Ishikawa (cell line): ENCODE results near the gene GCH1.

ENCODE experiments used
- CEBPB ChIP-seq: IDR thresholded peaks from 2 replicates; pipeline ENCODE4 v1.6.1; 2012
- CREB1 ChIP-seq: IDR thresholded peaks from 2 replicates; pipeline ENCODE4 v1.6.1; 2012; ENCODE audit warnings: low read depth
- EGR1 ChIP-seq: IDR thresholded peaks from 2 replicates; pipeline ENCODE4 v1.6.1; 2012
- EP300 ChIP-seq: IDR thresholded peaks from 2 replicates; pipeline ENCODE4 v1.6.1; 2012; ENCODE audit warnings: borderline replicate concordance
- FOXM1 ChIP-seq: IDR thresholded peaks from 2 replicates; pipeline ENCODE4 v1.6.1; 2012; ENCODE audit warnings: low read depth, borderline replicate concordance
- NFIC ChIP-seq: IDR thresholded peaks from 2 replicates; pipeline ENCODE4 v1.6.1; 2012
- RAD21 ChIP-seq: IDR thresholded peaks from 2 replicates; pipeline ENCODE4 v1.6.1; 2012; ENCODE audit warnings: low read depth
- TAF1 ChIP-seq: IDR thresholded peaks from 2 replicates; pipeline ENCODE4 v1.6.1; 2012; ENCODE audit warnings: low read depth, mild to moderate bottlenecking
- TCF12 ChIP-seq: IDR thresholded peaks from 2 replicates; pipeline ENCODE4 v1.6.1; 2012; ENCODE audit warnings: low read depth
- TEAD4 ChIP-seq: IDR thresholded peaks from 2 replicates; pipeline ENCODE4 v1.6.1; 2012
- YY1 ChIP-seq: IDR thresholded peaks from 2 replicates; pipeline ENCODE4 v1.6.1; 2012; ENCODE audit warnings: low read depth
- ZBTB7A ChIP-seq: IDR thresholded peaks from 2 replicates; pipeline ENCODE4 v1.6.1; 2012; ENCODE audit warnings: low read depth
- TF ChIP-seq, protein P1 (sequence below): IDR thresholded peaks from 2 replicates; pipeline ENCODE4 v1.6.1; 2012
- TF ChIP-seq, protein P2 (sequence below): IDR thresholded peaks from 2 replicates; pipeline ENCODE4 v1.6.1; 2012; ENCODE audit warnings: low read depth, mild to moderate bottlenecking
- TF ChIP-seq, protein P3 (sequence below): IDR thresholded peaks from 2 replicates; pipeline ENCODE4 v1.6.1; 2012

GCH1 gene

DNA sequence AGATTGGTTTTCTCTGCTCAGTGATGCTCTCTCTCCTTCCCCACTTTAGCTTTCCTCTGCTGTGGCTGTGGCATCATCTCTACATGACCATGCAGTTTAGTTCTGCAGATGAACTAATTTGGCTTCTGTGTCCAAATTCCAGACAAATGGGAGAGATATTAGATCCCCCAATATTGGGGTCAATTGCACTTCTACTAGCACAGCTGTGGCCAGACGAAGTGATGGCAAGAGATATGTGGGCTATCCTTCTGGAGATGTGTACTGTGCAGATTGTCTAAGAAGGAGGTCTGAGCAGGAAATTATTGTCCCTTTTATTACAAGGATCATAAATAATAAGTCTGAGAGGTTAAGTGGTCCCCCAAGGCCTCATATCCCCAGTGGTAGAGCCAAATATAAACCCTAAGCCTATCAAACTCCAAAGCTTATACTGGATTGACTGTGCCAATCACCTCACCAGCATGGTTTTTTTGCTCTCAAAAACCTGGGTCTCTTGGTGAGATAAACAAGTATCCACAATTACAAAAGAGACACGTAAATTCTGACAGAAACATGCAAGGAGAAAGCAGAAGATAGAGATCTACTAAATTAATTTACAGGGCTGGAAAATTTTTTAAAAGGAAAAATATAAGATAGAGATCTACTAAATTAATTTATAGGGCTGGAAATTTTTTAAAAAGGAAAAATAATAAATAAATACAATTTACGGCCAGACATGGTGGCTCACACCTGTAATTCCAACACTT, 29.1 kb upstream of the GCH1 start:
- TF ChIP-seq ZBTB7A (no peak), FOXM1 (no peak), CREB1 (no peak), YY1 (no peak)
- TF ChIP-seq, protein P1, sequence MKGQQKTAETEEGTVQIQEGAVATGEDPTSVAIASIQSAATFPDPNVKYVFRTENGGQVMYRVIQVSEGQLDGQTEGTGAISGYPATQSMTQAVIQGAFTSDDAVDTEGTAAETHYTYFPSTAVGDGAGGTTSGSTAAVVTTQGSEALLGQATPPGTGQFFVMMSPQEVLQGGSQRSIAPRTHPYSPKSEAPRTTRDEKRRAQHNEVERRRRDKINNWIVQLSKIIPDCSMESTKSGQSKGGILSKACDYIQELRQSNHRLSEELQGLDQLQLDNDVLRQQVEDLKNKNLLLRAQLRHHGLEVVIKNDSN, result no peak

DNA sequence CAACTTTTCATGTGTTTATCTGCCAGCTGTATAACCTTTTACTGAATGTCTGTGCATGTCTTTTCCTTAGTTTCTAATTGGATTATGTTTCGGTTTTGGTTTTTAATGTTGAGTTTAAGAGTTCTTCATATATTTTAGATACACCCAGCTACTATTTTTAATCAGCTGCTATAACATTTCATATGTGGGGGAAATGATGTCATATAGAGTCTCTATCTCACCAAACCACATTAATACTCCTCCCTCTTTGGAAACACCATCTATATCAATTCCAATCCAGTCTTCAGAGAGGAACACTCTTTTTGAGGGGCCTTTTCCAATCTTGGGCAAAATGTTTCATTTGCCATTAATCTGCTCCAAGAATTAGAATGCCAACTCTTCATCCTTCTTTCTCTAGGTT, 28.5 kb upstream of the GCH1 start:
- no peak for TF ChIP-seq TEAD4

DNA sequence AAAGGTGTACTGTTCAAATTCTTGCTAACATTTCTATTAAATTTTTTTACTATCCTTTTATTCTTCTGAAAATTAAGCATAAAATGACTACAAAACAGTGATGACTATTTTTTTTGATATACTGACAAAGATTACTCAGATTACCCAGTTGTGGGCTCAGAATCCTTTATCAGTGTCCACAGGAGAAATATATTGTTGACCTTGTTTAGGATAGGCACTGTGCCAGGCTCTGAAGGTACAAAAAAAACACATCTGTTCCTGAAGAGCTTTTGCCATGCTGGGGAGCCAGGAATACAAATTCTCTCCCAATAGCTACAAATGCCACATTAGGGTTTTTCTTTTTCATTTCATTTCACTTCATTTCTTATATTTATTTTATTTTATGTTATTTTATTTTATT, 26.9 kb upstream of the GCH1 start:
- TF ChIP-seq, protein P2, sequence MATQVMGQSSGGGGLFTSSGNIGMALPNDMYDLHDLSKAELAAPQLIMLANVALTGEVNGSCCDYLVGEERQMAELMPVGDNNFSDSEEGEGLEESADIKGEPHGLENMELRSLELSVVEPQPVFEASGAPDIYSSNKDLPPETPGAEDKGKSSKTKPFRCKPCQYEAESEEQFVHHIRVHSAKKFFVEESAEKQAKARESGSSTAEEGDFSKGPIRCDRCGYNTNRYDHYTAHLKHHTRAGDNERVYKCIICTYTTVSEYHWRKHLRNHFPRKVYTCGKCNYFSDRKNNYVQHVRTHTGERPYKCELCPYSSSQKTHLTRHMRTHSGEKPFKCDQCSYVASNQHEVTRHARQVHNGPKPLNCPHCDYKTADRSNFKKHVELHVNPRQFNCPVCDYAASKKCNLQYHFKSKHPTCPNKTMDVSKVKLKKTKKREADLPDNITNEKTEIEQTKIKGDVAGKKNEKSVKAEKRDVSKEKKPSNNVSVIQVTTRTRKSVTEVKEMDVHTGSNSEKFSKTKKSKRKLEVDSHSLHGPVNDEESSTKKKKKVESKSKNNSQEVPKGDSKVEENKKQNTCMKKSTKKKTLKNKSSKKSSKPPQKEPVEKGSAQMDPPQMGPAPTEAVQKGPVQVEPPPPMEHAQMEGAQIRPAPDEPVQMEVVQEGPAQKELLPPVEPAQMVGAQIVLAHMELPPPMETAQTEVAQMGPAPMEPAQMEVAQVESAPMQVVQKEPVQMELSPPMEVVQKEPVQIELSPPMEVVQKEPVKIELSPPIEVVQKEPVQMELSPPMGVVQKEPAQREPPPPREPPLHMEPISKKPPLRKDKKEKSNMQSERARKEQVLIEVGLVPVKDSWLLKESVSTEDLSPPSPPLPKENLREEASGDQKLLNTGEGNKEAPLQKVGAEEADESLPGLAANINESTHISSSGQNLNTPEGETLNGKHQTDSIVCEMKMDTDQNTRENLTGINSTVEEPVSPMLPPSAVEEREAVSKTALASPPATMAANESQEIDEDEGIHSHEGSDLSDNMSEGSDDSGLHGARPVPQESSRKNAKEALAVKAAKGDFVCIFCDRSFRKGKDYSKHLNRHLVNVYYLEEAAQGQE, result no peak
- TF ChIP-seq TAF1 (no peak), NFIC (no peak), TEAD4 (no peak), ZBTB7A (no peak), RAD21 (no peak), CREB1 (no peak), TCF12 (no peak)
- TF ChIP-seq, protein P3, sequence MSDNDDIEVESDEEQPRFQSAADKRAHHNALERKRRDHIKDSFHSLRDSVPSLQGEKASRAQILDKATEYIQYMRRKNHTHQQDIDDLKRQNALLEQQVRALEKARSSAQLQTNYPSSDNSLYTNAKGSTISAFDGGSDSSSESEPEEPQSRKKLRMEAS, result no peak
- TF ChIP-seq, protein P1, result no peak

DNA sequence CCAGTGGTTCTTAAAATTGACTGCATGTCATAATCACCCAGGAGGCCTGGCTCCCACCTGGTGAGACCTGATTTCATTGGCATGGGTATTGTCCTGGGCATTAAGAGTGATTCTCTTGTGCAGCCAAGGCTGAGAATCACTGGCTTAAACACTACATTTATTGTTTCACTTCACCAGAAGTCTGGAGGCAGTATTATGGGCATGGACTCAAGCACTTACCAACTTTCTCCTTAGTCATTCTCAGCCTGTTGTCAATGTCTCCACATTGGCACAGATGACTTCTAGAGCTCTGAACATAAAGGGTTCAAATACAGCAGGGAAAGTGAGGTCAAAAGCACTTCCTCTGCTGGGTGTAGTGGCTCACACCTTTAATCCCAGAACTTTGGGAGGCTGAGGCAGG, 25.6 kb upstream of the GCH1 start:
- TF ChIP-seq CEBPB (no peak), ZBTB7A (no peak), RAD21 (no peak), EGR1 (no peak), TAF1 (no peak), NFIC (no peak), CREB1 (no peak), TCF12 (no peak), EP300 (no peak), YY1 (no peak), TEAD4 (no peak)
- TF ChIP-seq, protein P2, result no peak
- TF ChIP-seq, protein P1, result no peak
- TF ChIP-seq, protein P3, result no peak

DNA sequence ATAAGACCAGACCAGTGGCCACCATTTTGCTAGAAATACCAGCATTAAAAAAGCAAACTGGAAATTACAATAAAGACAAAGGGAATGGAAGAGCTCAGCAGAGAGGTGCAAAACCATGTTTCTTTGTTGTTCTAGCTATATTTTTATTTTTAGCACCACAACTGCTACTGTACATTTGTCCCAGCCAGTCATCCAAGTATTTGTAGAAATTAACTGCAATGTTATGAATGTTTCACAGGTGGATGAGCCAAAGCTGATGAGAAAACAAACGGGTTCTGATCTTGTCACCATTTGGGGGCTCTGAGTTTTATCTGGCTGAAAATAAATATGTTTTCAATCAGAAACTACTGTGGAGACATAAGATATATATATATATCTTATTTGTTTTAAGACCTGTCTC, 24.9 kb upstream of the GCH1 start:
- TF ChIP-seq TAF1, result no peak
- no peak for TF ChIP-seq TEAD4
- no peak for TF ChIP-seq YY1
- no peak for TF ChIP-seq FOXM1
- TF ChIP-seq ZBTB7A, result no peak
- TF ChIP-seq RAD21, result no peak
- no peak for TF ChIP-seq EP300
- TF ChIP-seq CREB1, result no peak
- TF ChIP-seq, protein P3, result no peak
- TF ChIP-seq CEBPB, result no peak
- TF ChIP-seq NFIC, result no peak
- no peak for TF ChIP-seq EGR1

DNA sequence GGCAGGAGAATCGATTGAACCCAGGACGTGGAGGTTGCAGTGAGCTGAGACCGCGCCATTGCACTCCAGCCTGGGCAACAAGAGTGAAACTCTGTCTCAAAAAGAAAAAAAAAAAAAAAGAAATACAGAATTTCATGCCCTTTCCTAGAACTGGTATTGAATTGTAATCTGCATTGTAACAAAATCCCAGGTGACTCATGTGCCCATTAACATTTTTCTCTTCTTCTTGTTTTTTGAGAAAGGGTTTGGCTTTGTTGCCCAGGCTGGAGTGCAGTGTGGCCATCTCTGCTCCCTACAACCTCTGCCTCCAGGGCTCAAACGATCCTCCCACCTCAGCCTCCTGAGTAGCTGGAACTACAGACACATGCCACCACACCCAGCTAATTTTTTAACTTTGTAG, 23.9 kb upstream of the GCH1 start:
- 0 out of 2 replicates have a peak, but pooled peaks have one; percentile 8 for TF ChIP-seq TEAD4
